SK-N-SH (cell line): ENCODE data around the gene LYZ. TPM values are rescaled to one million over a fixed set of nuclear protein-coding genes. Genes with fewer than 3 reads are reported as not detected.

Experiments used
- CTCF ChIA-PET: fragments of 300-600, 350-600 bp; formaldehyde crosslinking; extraction: SDS; loops from one replicate; lab custom pipeline; 2021; lab: Yijun Ruan, JAX
- POLR2A ChIA-PET: fragments of 350-600 bp; sonication (Branson Sonifier 250); formaldehyde crosslinking; extraction: SDS; loops from one replicate; lab custom pipeline; 2020; ENCODE audit warnings: antibody characterized with exemption, inconsistent platforms; lab: Yijun Ruan, JAX
- DNase-seq: peaks from one replicate; pipeline ENCODE4 v3.0.0; 2012
- H2AFZ ChIP-seq: fragments of 200-600 bp; sonication (generic); 2 replicates; pipeline ENCODE4 v1.8.1; 2016; ENCODE audit warnings: antibody characterized with exemption, mild to moderate bottlenecking, low read depth
- H3F3A ChIP-seq: fragments of 200-600 bp; sonication (generic); replicated peaks from 2 replicates; pipeline ENCODE3; 2016; ENCODE audit warnings: antibody characterized with exemption, mild to moderate bottlenecking; ENCODE audit not compliant: insufficient read depth
- H3K27ac ChIP-seq, 2 experiments: fragments of 200-500 bp in 1 of 2; fragments of 200-600 bp in 1 of 2; sonication (Bioruptor generic) in 1 of 2; sonication (generic), shearing (Covaris generic) in 1 of 2; 2 replicates each; pipeline versions ENCODE4 v1.5.1 to v1.6.1; 2014 to 2016; ENCODE audit warnings: low read depth in 2 of 2, inconsistent platforms in 1 of 2, low read length in 1 of 2, mild to moderate bottlenecking in 1 of 2, mixed read lengths in 1 of 2
- H3K27me3 ChIP-seq: fragments of 200-600 bp; sonication (generic), shearing (Covaris generic); 2 replicates; pipeline ENCODE4 v1.6.1; 2016; ENCODE audit warnings: mixed run types; ENCODE audit not compliant: insufficient read depth
- H3K36me3 ChIP-seq, 2 experiments: fragments of 200-500 bp in 1 of 2; fragments of 200-600 bp in 1 of 2; sonication (Bioruptor generic) in 1 of 2; sonication (generic) in 1 of 2; replicated peaks in 1 of 2; 2 replicates each; pipeline versions ENCODE3 to v1.5.1; 2014 to 2016; ENCODE audit warnings: low read length in 1 of 2, mild to moderate bottlenecking in 1 of 2; ENCODE audit not compliant: insufficient read depth in 2 of 2, control insufficient read depth in 1 of 2
- H3K4me1 ChIP-seq, 2 experiments: fragments of 200-500 bp in 1 of 2; fragments of 200-600 bp in 1 of 2; sonication (Bioruptor generic) in 1 of 2; sonication (generic), shearing (Covaris generic) in 1 of 2; 2 replicates each; pipeline versions ENCODE4 v1.5.1 to v1.6.1; 2014 to 2016; ENCODE audit warnings: low read depth in 1 of 2, low read length in 1 of 2, mixed run types in 1 of 2; ENCODE audit not compliant: insufficient read depth in 2 of 2, control insufficient read depth in 1 of 2
- H3K4me2 ChIP-seq: fragments of 200-600 bp; sonication (generic), shearing (Covaris generic); 2 replicates; pipeline ENCODE4 v1.6.1; 2017; ENCODE audit warnings: mixed run types
- H3K4me3 ChIP-seq, 2 experiments: fragments of 200-500 bp in 1 of 2; fragments of 200-600 bp in 1 of 2; sonication (Bioruptor generic) in 1 of 2; sonication (generic), shearing (Covaris generic) in 1 of 2; 2 replicates each; pipeline versions ENCODE4 v1.5.1 to v1.8.1; 2014 to 2016; ENCODE audit warnings: low read depth in 2 of 2, inconsistent platforms in 1 of 2, low read length in 1 of 2, mild to moderate bottlenecking in 1 of 2, mixed read lengths in 1 of 2, moderate library complexity in 1 of 2
- H3K79me2 ChIP-seq: fragments of 200-600 bp; sonication (generic); 2 replicates; pipeline ENCODE4 v1.8.1; 2017; ENCODE audit warnings: mild to moderate bottlenecking; ENCODE audit not compliant: insufficient read depth
- H3K9ac ChIP-seq: fragments of 200-600 bp; sonication (generic); 2 replicates; pipeline ENCODE4 v1.6.1; 2017; ENCODE audit warnings: mixed run types
- H3K9me2 ChIP-seq: fragments of 200-600 bp; sonication (generic); 2 replicates; pipeline ENCODE4 v1.6.1; 2017; ENCODE audit warnings: mixed run types
- H3K9me3 ChIP-seq: fragments of 200-600 bp; sonication (generic); 2 replicates; pipeline ENCODE4 v1.6.1; 2017; ENCODE audit warnings: mixed run types, mild to moderate bottlenecking, moderate library complexity
- H4K20me1 ChIP-seq: fragments of 200-600 bp; sonication (generic); 2 replicates; pipeline ENCODE4 v1.6.1; 2017; ENCODE audit warnings: mild to moderate bottlenecking, mixed run types; ENCODE audit not compliant: insufficient read depth
- CHD2 ChIP-seq: fragments of 150-350 bp; IDR thresholded peaks from 2 replicates; pipeline ENCODE4 v1.6.1; 2018; ENCODE audit warnings: low read length; ENCODE audit not compliant: partially characterized antibody
- ELF1 ChIP-seq: IDR thresholded peaks from 2 replicates; pipeline ENCODE4 v1.4.0; 2012
- EP300 ChIP-seq, 2 experiments: IDR thresholded peaks; 2 replicates each; pipeline versions ENCODE4 v1.4.0 to v1.6.1; 2012; ENCODE audit warnings: borderline replicate concordance in 1 of 2, low read depth in 1 of 2, low read length in 1 of 2
- EZH2phosphoT487 ChIP-seq: fragments of 200-600 bp; sonication (generic); IDR thresholded peaks from 2 replicates; pipeline ENCODE4 v1.6.1; 2017; ENCODE audit warnings: low read depth, mixed run types, mild to moderate bottlenecking, antibody characterized with exemption, moderate library complexity, borderline replicate concordance
- FOSL2 ChIP-seq: IDR thresholded peaks from 2 replicates; pipeline ENCODE4 v1.4.0; 2012; ENCODE audit warnings: low read depth, mild to moderate bottlenecking, moderate library complexity, borderline replicate concordance
- FOXJ3 ChIP-seq: sonication (generic); formaldehyde crosslinking; IDR thresholded peaks from 2 replicates; pipeline ENCODE4 v1.5.1; 2020; ENCODE audit warnings: mild to moderate bottlenecking, missing genetic modification reagents
- FOXM1 ChIP-seq: IDR thresholded peaks from 2 replicates; pipeline ENCODE4 v1.4.0; 2012; ENCODE audit warnings: low read depth, mild to moderate bottlenecking
- GABPA ChIP-seq: IDR thresholded peaks from 2 replicates; pipeline ENCODE4 v1.4.0; 2012; ENCODE audit warnings: low read depth, mild to moderate bottlenecking
- GATA2 ChIP-seq: sonication (generic); formaldehyde crosslinking; IDR thresholded peaks from 2 replicates; pipeline ENCODE4 v1.5.0; 2020; ENCODE audit warnings: mild to moderate bottlenecking, missing genetic modification reagents
- IRF3 ChIP-seq: fragments of 150-350 bp; IDR thresholded peaks from 2 replicates; pipeline ENCODE4 v1.6.1; 2016; ENCODE audit warnings: mild to moderate bottlenecking, low read depth, low read length
- JUND ChIP-seq: IDR thresholded peaks from 2 replicates; pipeline ENCODE4 v1.4.0; 2012
- MEF2A ChIP-seq: IDR thresholded peaks from 2 replicates; pipeline ENCODE4 v1.4.0; 2012; ENCODE audit warnings: low read depth, borderline replicate concordance
- NFIC ChIP-seq: IDR thresholded peaks from 2 replicates; pipeline ENCODE4 v1.4.0; 2012; ENCODE audit warnings: borderline replicate concordance
- NRF1 ChIP-seq: IDR thresholded peaks from 2 replicates; pipeline ENCODE4 v1.6.1; 2012; ENCODE audit warnings: low read depth, mild to moderate bottlenecking, low read length
- POLR2AphosphoS5 ChIP-seq: IDR thresholded peaks from 2 replicates; pipeline ENCODE4 v1.6.1; 2012; ENCODE audit warnings: low read depth, low read length
- RAD21 ChIP-seq: IDR thresholded peaks from 2 replicates; pipeline ENCODE4 v1.6.1; 2012; ENCODE audit warnings: mild to moderate bottlenecking, low read length
- RCOR1 ChIP-seq: fragments of 150-350 bp; IDR thresholded peaks from 2 replicates; pipeline ENCODE4 v1.6.1; 2017; ENCODE audit warnings: antibody characterized with exemption, low read length
- RFX5 ChIP-seq: IDR thresholded peaks from 2 replicates; pipeline ENCODE4 v1.6.1; 2012; ENCODE audit warnings: mild to moderate bottlenecking, improper control_type of control experiment, low read length
- SIN3A ChIP-seq: IDR thresholded peaks from 2 replicates; pipeline ENCODE4 v1.6.1; 2012; ENCODE audit warnings: low read depth, mild to moderate bottlenecking, low read length, moderate library complexity, borderline replicate concordance
- SMC3 ChIP-seq: IDR thresholded peaks from 2 replicates; pipeline ENCODE4 v1.6.1; 2012; ENCODE audit warnings: low read depth, low read length, improper control_type of control experiment
- TAF1 ChIP-seq: IDR thresholded peaks from 2 replicates; pipeline ENCODE4 v1.6.1; 2012; ENCODE audit warnings: low read depth, mild to moderate bottlenecking, low read length, moderate library complexity, borderline replicate concordance
- TEAD4 ChIP-seq: IDR thresholded peaks from 2 replicates; pipeline ENCODE4 v1.4.0; 2012; ENCODE audit warnings: mild to moderate bottlenecking, borderline replicate concordance; ENCODE audit not compliant: insufficient read depth
- WGBS: methylation state at CpG from one replicate; pipeline ENCODE4 v1.1.6; 2017; ENCODE audit warnings: low lambda C conversion rate; 5-methylcytosine and 5-hydroxymethylcytosine counted together
- polyA plus RNA-seq, 3 experiments: library from polyadenylated mRNA; depleted of rRNA; stranded (reverse); fragments of >200 nt; gene quantifications; 2 replicates each; pipeline ENCODE4 v1.2.3, GENCODE V29; 2012

Gene LYZ
- polyA plus RNA-seq, 1 of the 3 experiments (the other 2 are of a cell fraction): not detected

GRCh38 chr12:69332815-69333358, 15.3 kb upstream of the LYZ start (continued):
- no peak for TF ChIP-seq RCOR1
- TF ChIP-seq FOXM1: no peak

GRCh38 chr12:69334158-69334557, 14.0 kb upstream of the LYZ start:
- TF ChIP-seq GABPA (no peak), RCOR1 (no peak), FOXM1 (no peak), ELF1 (no peak), RAD21 (no peak), GATA2 (no peak), FOSL2 (no peak), IRF3 (no peak), POLR2AphosphoS5 (no peak), RFX5 (no peak), MEF2A (no peak), JUND (no peak), FOXJ3 (CRISPR knock-in tag) (no peak), EZH2phosphoT487 (no peak), SMC3 (no peak), NRF1 (no peak)
- Histone ChIP-seq H2AFZ (no peak overlapping the region), H3K9me2 (no peaks in the 10 kb centered on the region), H3K4me3 (no peak overlapping the region), H4K20me1 (no peaks in the 10 kb centered on the region), H3K4me1 (no peaks in the 10 kb centered on the region; a peak in 1 of 4 replicates), H3K9me3 (no peaks in the 10 kb centered on the region), H3K9ac (no peak overlapping the region), H3K4me2 (no peak overlapping the region), H3K27me3 (peaks cover 9% of the 10 kb centered on the region; the same call in 1 of the 2 replicates), H3K79me2 (no peaks in the 10 kb centered on the region), H3K27ac (no peak overlapping the region), H3F3A (no peaks in the 10 kb centered on the region), H3K36me3 (no peaks in the 10 kb centered on the region)
- DNase-seq: no peak
- ChIA-PET POLR2A (no interaction called here), CTCF (interaction anchor here (1.3 to 2.2 kb wide), 2 partner anchors 23 to 43 kb away, joined by 3 to 11 read pairs; no protein-coding TSS in a partner anchor)

GRCh38 chr12:69337311-69338090, 10.7 kb upstream of the LYZ start:
- no peak for DNase-seq
- Histone ChIP-seq H3K4me2 (no peak overlapping the region), H3F3A (no peaks in the 10 kb centered on the region), H3K4me3 (no peak overlapping the region), H3K9me3 (no peaks in the 10 kb centered on the region), H3K79me2 (no peaks in the 10 kb centered on the region), H4K20me1 (no peaks in the 10 kb centered on the region), H3K27ac (no peak overlapping the region), H3K36me3 (no peaks in the 10 kb centered on the region), H3K9ac (no peak overlapping the region), H2AFZ (no peak overlapping the region), H3K4me1 (no peaks in the 10 kb centered on the region), H3K27me3 (no peaks in the 10 kb centered on the region; the same call in 1 of the 2 replicates), H3K9me2 (no peaks in the 10 kb centered on the region)
- 81% methylated on average over 2 of the region's 2 CpGs for WGBS
- TF ChIP-seq TEAD4: no peak
- no peak for TF ChIP-seq NFIC
- TF ChIP-seq SIN3A: no peak
- TF ChIP-seq EP300 (IDR thresholded peaks at IDR 0.05; ENCODE audit: borderline replicate concordance in 1 of 2, low read depth in 1 of 2, low read length in 1 of 2): no peak
- no peak for TF ChIP-seq ELF1
- TF ChIP-seq CHD2: no peak
- no peak for TF ChIP-seq JUND
- no peak for TF ChIP-seq TAF1
- TF ChIP-seq POLR2AphosphoS5: no peak
- TF ChIP-seq SMC3: no peak
- no peak for TF ChIP-seq GATA2
- no peak for TF ChIP-seq RAD21
- ChIA-PET POLR2A (no interaction called here), CTCF (interaction anchor here (1.0 to 1.4 kb wide), 2 partner anchors 18 to 48 kb away, joined by 3 read pairs; no protein-coding TSS in a partner anchor)
